Stimulated activated CD4-positive, alpha-beta T cell treated with anti-CD3 and anti-CD28 coated beads, Interleukin-12 subunit alpha, Interleukin-12 subunit beta, amount 100 ng/mL, for 4 hours (primary cell): ENCODE data around the gene PPIL1.

Source experiments
- DNase-seq: peaks from one replicate; pipeline ENCODE4 v3.0.0-alpha.2; 2020

PPIL1 gene

GRCh38 chr6:36852481-36853147 lies 22.0 kb downstream of the PPIL1 start:
- no peak for DNase-seq

DNA sequence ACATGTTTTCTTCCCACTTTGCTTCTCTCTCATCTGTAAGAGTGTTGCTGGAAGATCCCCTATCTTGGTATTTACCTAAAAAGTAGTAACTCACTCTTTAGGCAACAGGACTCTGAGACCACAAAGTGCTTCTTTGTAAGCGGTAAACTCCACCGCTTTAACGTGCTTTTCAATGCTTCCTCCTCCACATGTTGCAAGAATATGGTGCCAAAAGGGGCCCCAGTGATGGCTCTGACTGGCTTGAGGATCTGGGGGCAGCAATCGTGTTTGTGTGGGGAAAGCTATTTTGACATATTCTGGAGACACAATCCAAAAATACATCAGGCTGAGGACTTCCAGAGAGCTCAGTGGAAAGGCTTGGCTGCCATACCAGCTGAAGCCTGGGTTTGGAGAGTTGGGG lies 23.0 kb downstream of the PPIL1 start:
- DNase-seq: no peak

- DNase-seq: no peak
Measured at GRCh38 chr6:36851149-36851614, 23.4 kb downstream of the PPIL1 start.

GRCh38 chr6:36850021-36850420 lies 24.6 kb downstream of the PPIL1 start:
- DNase-seq: no peak

DNA sequence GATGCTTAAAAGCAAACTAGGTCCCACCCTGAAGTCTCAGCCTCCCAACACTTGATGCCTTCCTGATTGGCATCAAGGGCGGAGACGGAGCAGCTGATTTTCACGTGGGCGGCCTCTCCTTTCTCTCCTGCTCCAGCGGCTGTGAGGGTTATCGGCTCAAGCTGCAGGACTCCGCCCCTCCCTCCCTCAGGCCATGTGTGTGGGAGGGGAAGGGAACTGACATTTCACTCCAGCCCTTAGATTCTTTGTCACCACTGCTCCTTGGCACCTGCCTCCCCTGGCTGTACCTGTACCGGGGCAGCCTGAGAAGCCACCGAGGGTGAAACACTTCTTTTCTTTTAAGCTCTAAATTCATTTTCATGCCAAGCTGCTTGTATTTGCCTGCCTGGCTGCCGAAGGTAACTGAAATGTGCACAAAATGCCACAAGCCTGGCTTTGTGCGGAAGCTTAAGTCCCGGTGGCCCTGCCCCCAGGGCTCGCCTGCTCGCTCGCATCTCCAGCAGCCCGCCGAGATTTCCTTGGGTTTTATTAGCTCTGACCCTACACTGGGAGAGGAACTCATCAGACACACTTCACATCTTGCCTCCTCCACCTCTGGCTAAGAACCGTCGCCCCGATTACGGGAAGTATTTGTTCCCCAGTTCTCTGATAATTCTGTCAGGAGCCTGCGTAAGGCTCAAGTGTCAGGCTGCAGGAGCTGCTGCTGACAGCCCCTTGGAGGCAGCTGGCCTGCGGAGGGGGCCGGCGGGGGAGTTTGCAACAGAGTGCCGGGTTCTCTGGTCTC lies 25.8 kb downstream of the PPIL1 start:
- DNase-seq: no peak

DNA sequence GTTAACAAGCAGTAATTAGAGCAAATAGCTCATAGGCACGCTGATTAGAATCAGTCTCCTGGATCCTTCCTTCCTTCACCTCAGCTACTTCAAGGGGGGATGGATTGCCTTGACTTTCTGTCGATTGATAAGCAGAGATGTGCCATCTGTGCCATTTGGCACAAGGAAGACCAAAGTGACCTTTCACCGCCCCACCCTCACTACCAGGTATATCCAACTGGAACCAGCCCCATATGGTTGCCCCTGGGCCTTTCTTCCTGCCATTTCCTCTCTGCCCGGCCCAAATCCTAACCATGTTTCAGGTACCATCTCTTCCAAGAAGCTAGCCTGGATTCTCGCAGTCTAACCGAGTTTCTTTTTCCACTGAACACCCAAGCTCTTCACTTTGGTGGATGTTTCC lies 26.6 kb downstream of the PPIL1 start:
- DNase-seq: no peak

DNA sequence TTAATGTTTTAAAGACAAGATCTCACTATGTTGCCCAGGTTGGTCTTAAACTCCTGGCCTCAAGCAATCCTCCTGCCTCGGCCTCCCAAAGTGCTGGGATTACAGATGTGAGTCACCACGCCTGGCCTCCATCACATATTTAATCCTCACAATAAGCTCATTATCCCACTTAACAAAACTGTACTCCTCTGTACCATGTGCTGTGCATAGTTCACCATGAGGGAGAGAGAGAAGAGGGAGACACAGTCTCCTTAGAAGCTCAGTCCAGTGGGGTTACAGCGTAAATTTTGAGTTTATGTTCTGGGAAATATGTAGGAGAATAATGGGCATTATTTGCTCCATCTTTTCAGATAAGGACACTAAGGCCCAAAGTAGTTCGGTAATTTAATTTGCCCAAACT lies 27.5 kb downstream of the PPIL1 start:
- no peak for DNase-seq

- no peak for DNase-seq
Measured at GRCh38 chr6:36845233-36845632, 29.4 kb downstream of the PPIL1 start.

- DNase-seq: no peak
Measured at GRCh38 chr6:36844232-36845170, 30.1 kb downstream of the PPIL1 start.

- no peak for DNase-seq
Measured at GRCh38 chr6:36843170-36843569, 31.4 kb downstream of the PPIL1 start.

DNA sequence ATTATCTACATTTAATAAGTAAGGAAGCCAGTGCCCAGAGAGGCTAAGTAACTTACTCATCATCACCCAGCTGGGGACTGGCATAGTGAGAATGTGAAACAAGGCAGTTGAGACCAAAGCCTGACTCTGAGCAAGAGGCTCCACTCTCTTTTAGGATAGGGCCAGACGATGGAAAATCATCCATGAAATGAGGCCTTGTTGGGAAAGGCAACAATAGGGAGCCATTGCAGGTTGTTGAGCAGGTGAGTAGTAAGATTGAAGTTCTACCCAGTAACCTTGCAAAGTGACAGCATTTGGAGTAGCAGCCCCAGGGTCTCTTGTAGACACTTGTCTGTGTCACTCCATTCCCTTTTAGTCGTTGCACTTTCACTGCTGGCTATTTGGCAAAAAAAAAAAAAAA lies 32.8 kb downstream of the PPIL1 start:
- DNase-seq: no peak

GRCh38 chr6:36840432-36841403 lies 33.9 kb downstream of the PPIL1 start:
- DNase-seq: no peak

DNA sequence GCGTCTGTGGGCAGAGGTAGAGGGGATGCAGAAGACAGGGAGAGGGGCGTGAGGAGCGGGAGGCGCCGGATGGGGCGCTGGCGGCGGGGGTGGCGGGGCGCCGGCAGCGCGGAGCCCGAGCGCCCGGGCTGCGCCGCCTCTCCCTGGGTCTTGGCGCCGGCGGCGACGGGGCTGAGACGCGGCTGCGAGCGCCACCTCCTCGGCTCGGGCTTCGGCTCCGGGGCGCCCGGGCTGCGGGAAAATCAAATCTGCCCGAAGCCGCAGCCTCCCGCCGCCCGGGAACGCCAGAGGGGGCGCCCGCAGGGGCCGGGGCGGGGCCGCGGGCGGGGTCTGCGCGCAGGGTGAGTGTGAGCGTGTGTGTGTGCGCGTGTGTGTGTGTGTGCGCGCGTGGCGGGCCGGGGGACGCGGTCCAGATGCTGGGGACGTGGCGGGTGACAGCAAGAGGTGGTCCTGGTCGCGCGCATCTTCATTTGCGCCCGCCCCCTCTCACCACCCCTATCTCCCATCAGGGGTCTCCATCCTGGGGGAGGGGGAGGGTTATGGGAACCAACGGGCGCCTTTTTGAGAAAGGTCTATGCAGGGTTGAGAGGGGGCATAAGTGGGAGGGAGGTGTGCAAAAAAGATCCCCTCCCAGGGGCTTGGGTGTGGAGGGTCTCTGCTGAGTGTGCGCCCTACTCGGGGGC lies 34.7 kb downstream of the PPIL1 start:
- peak; percentile 40 for DNase-seq

DNA sequence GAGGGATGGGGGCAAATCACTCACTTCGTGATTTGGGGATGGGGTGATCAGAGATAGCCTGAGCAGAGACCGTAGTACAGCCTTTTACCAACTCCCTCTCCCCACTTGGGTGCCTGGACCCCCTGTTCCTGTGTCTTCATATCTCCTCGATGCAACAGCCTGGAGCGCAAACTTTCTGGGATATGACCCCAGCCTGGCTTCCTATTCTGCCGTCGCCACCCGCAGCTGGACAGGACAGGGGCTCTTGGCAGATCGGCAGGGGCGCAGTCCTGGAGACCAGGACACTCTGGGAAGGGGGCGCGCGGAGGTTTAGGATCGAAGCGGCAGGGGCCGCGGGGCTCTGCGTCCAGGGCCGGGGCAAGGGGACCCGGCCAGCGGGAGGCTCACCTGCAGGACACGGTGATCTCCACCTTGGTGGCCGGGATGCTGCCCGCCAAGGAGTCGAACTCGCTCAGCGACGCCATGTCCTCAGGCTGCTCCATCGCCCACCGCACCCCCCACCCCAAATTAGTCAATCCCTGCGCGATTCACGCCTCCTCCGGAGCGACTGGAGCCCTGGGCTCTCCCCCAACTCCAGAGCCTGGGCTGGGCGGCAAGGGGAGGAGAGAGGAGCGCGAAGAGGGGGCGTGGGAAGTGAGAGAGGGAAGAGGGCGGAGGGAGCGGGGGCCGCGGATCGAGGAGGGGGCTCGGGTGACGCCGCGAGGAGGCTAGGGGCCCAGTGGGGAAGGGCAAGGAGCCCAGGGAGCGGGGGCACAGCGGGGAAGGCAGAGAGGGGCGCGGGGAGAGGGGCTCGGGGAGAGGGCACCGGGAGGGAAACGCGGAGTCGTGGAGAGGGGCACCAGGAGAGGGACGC lies 35.5 kb downstream of the PPIL1 start, which contains the start of gene CPNE5:
Gene CPNE5, minus strand, starts transcription at position 549 of the 853 bp plus-strand sequence. Its CDS starts 67 bp downstream, at position 482.
- no peak for DNase-seq

GRCh38 chr6:36837686-36838085 lies 36.9 kb downstream of the PPIL1 start:
- no peak for DNase-seq

- no peak for DNase-seq
Measured at GRCh38 chr6:36837022-36837339, 37.6 kb downstream of the PPIL1 start.

- DNase-seq: no peak
Measured at GRCh38 chr6:36836111-36837021, 38.2 kb downstream of the PPIL1 start.

DNA sequence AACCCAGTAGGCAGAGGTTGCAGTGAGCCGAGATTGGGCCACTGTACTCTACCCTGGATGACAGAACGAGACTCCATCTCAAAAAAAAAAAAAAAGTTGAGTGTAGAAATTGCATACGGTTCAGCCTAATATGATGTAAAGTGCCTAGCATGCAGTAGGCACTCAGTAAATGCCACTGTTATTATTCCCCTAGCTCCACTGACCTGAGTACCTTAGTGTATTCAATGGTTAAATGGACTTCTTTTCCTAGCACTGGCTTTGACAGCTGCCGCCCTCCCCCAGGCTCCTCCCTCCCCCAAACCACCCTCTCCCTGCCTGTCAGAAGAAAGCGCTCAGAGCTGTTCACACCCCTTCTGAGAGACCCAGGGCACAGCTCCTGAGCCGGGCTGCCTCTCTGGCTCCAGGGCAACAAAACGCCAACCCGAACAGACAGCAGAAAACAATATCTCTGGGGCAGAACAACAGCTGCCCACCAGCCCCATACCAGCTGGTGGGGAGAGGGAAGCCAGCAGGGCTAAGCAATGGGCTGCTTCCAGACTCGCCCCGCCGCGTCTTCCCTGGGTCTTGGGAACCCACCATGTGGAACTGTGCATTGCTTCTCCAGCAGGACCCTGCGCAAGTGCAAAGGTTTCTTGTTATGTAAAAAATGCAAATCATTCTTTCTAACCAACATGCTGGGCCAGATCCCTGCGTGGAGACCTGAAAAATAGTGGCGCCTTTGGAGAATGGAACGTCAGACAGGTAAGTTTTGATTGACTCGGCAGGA lies 39.8 kb downstream of the PPIL1 start:
- no peak for DNase-seq
